GM19395 (cell line): Measurements from ENCODE around the gene PCDH15.

Experiments used
- ATAC-seq: cut with Tn5 transposase; IDR thresholded peaks from one replicate; pipeline ENCODE4 v1.9.1; 2021; ENCODE audit warnings: mild to moderate bottlenecking, moderate library complexity; ENCODE audit not compliant: unreplicated experiment

The PCDH15 gene

DNA sequence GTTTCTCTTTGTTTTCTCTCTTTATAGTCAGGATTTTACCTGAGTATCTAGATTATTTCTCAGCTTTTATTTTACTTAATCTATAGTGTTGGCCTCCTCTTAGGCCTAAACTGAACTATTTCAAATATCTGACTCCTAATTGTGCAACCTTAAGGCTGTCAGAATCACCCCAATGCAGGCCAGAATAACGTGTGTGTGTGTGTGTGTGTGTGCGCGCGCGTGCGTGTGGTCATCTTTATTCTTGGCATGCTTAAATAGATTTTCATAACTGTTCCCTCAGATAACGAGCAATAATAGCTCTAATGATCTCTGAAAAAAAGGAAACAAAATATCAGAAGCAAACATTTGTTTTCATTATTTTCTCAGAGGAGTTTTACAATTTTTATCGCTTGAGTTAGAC lies 92.4 kb downstream of the PCDH15 start:
- no peak for ATAC-seq

GRCh38 chr10:54708021-54708420 lies 93.0 kb downstream of the PCDH15 start:
- no peak for ATAC-seq

DNA sequence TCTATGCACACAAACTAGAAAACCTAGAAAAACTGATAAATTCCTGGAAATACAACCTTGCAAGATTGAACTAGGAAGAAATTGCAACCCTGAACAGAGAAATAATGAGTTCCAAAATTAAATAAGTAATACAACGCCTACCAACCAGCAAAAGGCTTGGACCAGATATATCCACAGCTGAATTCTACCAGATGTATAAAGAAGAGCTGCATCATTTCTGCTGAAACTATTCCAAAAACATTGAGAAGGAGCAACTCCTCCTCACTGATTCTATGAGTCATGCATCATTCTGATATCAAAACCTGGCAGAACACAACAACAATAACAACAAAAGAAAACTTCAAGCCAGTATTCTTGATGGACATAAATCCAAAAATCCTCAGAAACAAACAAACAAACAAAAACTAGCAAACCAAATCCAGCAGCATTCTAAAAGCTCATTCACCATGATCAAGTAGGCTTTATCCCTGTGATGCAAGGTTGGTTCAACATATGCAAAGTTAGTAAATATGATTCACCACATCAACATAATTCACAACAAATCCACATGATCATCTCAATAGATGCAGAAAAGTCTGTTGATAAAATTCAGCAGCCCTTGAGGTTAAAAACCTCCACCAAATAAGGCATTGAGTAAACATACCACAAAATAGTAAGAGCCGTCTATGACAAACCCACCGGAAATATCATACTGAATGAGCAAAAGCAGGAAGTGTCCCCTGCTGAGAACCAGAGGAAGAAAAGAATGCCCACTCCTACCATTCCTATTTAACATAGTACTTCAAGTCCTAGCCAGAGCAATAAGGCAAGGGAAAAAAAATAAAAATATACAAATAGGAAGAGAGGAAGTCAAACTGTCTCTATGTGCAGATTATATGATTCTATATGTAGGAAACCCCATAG lies 98.2 kb downstream of the PCDH15 start:
- ATAC-seq = no peak

GRCh38 chr10:54691331-54691730 lies 109.7 kb downstream of the PCDH15 start:
- ATAC-seq = no peak

DNA sequence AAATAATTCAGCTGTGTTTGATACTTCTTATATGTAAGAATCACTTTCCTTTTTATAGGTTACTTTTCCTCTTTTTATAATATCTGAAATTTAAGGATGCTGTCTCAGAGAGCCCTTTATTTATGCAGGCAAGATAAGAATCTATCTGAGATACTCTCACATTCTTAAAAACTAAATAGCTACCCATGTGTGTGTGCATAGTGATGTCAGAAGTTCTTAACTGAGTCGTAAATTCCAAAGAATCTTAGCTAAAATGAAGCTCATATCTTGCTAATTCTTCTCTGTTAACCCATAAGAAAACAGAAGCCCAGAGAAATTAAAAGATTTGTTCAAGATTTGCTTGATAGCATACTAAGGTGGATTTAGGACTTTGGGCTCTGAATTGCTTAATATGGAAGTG lies 118.5 kb downstream of the PCDH15 start:
- ATAC-seq = no peak

GRCh38 chr10:54681136-54681535 lies 119.9 kb downstream of the PCDH15 start:
- no peak for ATAC-seq

GRCh38 chr10:54667136-54667535 lies 133.9 kb downstream of the PCDH15 start:
- ATAC-seq = no peak

DNA sequence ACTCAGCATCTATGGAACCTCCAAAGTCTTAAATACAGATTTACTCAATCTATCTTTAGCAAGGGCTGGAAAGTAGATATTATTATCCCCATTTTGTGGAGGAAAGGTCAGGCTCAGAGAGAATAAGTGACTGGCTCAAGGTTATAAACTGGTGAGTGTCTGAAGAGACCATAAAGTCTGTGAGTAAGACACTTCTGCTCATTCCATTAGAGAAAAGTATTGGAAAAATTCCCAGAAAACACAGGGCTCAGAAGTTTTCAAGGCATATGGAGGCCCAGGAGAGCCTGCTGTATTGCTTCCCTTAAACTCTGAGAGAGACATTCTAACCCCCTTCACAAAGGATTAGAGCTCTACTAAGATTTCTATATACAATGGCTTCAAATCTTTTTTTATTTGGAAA lies 134.8 kb downstream of the PCDH15 start:
- ATAC-seq = no peak

DNA sequence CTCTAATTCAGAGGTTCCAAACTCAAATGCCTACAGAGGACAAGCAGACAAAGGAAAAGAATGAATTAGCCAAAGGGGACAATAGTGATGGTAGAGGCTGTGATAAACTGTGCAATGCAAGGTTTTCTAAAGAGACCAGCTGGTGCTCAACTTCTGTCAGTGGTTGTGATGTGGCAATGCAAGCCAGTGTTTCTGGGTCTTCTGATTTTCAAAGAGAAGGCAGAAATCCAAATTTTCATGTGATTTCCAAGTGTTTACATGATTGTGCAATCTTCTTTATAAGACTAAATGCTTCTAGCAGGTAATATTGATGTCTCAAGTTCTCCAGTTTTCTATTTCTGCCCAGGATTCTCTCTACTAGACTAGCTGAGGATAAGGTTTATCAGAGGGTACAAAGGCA lies 135.9 kb downstream of the PCDH15 start:
- no peak for ATAC-seq

DNA sequence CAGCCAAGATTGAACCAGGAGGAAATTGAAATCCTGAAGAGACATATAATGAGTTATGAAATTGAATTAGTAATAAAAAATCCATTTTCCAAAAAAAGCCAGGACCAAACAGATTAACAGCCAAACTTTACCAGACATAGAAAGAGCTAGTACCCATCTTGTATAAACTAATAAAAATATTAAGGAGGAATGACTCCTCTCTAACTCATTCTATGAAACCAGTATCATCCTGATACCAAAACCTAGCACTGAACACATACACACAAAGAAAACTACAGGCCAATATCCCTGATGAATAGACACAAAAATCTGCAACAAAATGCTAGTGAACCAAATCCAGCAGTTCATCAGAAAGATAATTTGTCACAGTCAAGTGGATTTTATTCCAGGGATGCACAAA lies 140.6 kb downstream of the PCDH15 start:
- no peak for ATAC-seq

GRCh38 chr10:54656643-54657042 lies 144.4 kb downstream of the PCDH15 start:
- no peak for ATAC-seq

- no peak for ATAC-seq
These were observed 147.5 kb downstream of the PCDH15 start for GRCh38 chr10:54653518-54653917.

GRCh38 chr10:54650547-54650946 lies 150.5 kb downstream of the PCDH15 start:
- no peak for ATAC-seq

GRCh38 chr10:54622017-54622416 lies 179.0 kb downstream of the PCDH15 start:
- ATAC-seq = no peak

GRCh38 chr10:54620352-54620751 lies 180.7 kb downstream of the PCDH15 start:
- ATAC-seq = no peak

- no peak for ATAC-seq
These were observed 187.0 kb downstream of the PCDH15 start for GRCh38 chr10:54614072-54614471.

DNA sequence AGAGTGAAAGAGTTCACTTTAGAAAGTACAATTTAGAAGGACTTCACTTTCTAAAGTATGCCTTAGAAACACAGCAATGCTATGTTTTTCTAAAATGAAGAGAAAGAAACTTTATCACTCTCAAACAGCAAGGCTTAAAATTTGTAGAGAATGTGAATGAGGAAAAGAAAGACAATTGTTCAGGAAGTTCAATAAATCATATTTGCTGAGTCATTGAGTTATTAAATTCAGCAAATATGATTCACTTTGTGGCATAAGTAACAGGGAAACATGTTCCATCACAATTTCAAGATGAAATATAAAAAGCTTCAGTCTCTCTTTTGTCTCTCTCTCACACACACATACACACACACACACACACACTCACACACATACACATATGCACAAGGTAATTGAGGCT lies 187.9 kb downstream of the PCDH15 start:
- no peak for ATAC-seq

DNA sequence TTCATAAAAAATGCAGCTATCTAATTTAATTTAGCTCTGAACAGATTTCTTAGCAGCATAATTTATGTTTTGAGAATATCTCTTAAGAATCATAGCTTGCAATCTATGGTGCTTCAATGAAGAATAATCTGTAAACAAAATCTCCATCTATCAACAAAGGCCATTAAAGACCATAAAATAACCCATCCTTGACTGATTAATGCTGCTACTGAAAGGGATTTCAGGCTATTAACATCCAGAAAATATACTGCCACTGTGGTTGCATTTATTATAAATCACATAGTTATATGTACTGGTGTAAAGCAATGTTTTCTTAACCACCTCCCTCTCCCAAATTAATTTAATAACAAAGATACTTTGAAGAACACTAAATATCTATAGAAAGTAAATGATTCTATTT lies 191.6 kb downstream of the PCDH15 start:
- no peak for ATAC-seq

- no peak for ATAC-seq
These were observed 193.0 kb downstream of the PCDH15 start for GRCh38 chr10:54607983-54608382.

DNA sequence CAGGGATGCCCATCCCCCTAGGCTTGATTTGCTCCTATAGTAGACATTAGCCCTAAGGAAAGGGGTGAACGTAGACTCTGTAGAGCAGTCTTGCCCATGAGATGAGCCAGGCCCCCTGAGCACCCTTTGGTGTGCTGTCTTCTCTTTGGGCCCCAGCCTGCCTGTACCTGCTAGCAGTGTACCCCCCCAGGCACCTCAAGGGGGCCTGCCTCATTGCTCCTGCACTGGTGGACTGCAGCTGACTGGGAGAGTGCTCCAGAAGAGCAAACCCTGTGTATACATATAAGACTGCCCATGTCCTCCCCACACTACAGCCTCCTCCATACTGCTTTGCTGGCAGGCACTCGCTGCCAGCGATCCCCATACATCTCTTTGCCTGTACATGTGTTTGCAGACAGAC lies 206.7 kb downstream of the PCDH15 start:
- ATAC-seq = no peak

- ATAC-seq = no peak
These were observed 213.1 kb downstream of the PCDH15 start for GRCh38 chr10:54587971-54588370.

GRCh38 chr10:54585572-54585971 lies 215.5 kb downstream of the PCDH15 start:
- ATAC-seq = no peak

DNA sequence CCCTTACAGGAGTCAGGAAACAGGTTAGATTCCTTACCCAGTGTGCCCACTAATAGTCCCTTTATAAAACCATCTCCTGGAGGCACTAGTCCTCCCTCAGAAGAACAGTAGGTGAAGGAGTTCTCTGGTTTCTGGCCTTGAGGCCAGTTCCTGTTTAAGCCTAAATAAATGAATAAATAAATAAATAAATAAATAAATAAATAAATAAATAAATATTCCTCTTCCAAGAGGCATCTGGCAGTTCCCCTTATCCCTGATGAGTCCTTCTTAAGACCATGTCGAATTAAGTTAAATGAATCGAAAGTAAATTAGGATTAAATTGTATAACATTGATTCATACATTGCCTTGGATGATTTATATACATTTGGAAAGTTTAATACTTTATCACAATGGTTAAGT lies 223.3 kb downstream of the PCDH15 start:
- no peak for ATAC-seq
